GM21619 (cell line): ENCODE measurements around the gene SNED1.

ENCODE experiments used
- ATAC-seq: cut with Tn5 transposase; IDR thresholded peaks from one replicate; pipeline ENCODE4 v1.9.1; 2021; ENCODE audit not compliant: unreplicated experiment

Gene SNED1

DNA sequence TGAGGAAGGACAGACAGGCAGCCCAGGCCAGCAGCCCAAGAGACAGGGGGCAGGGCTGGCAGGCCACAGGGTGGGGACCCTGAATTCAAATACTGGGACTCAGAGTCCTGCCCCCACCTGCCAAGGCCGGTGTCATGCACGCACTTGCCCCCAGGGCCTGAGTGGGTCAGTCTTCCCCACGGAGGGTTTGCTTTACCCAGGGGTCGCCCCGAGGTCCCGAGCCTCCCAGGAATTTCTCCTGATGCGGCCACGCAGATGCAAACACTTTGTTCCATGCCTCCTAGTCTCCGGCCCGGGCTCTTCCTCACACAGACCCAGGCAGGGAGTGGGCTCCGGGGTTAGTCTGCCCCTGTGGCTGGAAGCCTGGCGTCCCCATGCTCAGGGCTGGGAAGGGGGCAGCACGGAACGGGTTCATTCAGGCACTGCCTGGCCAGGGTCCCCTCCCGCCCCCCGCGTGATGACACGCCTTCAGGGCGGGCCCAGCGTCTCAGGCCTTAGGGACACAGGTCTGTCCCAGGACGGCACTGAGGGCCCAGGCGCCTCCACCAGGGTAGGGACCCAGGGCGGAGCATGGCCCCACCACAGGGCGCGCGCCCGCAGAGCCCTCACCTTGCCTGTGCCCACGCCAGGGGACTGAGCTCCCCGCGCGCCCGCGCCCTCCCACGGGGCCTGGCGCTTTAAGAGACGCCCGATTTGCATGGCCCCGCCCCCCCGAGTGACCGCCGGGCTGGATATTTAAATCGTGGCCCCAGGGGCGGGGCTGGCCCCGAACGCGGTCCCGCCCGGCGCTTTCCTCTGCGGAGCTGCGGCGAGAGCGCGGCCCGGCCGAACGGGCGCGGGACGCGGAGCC, at the start of gene SNED1:
Gene SNED1, plus strand, starts transcription at position 763 of the 850 bp plus-strand sequence. CDS start 220 bp downstream, outside the sequence.
- no peak for ATAC-seq

DNA sequence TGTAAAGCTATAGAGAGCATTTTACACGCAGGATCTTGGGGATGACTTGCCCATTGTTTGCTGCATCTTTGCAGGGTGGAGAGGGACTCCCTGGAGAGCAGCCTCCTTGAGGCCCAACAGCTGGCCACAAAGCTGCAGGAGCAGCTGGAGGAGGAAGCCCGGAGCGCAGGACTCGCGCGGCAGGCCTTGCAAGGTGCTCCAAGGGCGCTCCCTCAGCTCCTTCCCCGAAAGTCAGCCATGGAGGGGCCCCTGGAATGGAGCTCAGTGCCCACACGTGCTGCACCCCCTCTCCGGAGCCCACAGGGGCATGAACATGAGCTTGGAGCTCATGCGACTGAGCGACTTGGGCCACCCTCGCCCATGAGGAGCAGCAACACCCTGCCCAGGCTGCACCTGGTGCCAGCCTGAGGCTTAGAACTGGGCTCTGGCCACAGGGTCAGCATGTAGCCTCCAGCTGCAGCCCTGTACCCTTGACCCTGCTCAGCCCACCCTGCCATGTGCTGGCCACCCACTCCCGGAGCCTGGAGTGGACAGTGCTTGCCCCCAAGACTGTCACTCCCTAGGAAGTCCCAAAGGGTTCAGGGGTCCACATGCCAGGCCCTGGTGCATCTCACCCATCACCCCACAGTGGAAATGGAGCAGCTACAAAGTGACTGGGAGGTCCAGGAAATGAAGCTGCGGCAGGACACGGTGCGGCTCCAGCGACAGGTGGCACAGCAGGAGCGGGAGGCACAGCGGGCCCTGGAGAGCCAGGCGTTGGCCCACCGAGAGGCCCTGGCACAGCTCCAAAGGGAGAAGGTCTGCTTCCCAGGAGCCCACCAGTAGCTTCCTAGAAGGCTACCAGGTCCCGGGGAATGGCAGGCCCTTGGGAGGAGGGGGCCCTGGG, 49.3 kb upstream of the SNED1 start:
- ATAC-seq = no peak

DNA sequence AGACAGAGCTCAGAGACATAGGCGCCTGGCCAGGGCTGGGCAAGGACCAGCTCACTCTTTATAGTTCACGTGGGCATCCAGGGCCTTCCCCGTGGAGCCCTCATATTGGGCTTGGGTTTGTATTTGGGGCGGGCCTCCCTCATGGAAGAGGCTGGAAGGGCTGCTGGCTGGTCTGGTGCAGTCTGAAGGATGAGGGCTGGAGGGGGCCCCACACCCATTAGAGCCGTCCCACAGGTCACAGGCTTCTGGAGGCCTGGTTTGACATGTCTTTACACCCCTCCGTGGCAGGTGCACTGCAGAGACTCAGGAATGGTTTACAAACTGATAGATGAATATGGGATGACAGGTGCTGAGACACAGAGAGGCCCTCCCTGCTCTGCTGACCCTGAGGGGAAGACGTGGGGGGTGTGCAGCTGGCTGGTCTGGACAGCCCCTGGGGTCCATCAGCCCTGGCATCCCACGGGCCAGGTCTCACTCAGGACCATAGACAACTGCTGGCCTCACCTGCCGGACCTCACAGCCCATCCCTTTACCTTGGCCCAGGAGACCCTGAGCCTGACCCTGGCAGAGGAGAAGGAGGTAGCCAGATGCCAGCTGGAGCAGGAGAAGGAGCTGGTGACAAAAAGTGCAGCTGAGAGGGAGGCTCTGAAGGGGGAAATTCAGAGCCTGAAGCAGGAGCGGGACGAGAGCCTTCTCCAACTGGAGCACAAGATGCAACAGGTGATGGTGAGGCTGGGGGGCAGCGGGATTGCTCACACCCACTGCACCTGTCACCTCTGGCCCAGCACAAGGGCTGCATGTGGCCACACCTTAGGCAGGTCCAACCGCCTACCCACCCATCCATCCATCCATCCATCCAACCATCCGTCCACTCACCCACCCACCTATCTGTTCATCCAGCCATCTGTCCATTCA, 48.4 kb upstream of the SNED1 start:
- ATAC-seq = no peak

DNA sequence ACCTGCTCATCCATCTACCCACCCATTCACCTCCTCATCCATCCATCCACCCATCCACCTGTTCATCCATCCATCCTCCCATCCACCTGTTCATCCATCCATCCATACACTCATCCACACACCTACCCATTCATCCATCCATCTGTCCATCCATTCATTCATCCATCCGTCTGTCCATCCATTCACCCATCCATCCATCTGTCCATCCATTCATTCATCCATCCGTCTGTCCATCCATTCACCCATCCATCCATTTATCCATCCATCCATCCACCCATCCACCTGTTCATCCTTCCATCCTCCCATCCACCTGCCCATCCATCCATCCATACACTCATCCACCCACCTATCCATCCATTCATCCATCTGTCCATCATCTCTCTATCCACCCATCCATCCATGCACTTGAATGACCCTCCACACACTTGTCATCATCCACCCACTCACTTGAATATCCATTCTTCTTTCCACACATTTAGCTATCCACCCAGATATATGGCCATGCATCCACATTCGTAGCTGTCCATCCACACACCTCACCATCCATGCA, 47.3 kb upstream of the SNED1 start:
- ATAC-seq = no peak

DNA sequence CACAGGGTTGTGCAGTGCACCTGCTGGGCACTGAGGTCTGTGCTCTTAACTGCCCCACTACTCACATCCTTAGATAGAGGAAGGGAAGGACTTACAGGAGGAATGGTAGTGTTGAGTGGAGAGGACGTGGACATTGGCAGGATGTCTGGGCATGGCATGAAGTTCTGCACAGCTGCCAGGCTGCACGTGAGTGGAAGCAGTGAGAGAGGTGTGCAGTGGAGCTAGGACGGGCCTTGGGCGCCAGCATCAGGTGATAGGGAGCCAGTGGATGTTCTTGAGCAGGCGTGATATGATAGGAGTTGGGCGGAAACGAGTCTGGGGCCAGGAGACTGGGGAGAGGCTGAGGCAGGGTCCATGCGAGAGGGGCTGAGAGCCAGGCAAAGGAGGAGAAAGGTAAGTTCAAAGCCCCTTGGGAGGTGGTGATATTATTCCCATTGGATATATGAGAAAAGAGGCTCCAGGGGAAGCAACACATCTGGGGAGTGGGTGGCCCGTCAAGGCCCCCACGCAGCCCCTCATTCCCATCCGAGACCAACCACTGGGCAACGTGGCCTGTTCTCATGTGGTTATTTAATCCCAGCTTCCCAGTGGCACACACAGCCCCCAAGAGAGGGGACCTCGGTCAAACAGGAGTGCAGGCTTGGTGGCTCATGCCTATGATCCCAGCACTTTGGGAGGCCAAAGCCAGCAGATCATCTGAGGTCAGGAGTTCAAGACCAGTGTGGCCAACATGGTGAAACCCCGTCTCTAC, 45.7 kb upstream of the SNED1 start:
- no peak for ATAC-seq

DNA sequence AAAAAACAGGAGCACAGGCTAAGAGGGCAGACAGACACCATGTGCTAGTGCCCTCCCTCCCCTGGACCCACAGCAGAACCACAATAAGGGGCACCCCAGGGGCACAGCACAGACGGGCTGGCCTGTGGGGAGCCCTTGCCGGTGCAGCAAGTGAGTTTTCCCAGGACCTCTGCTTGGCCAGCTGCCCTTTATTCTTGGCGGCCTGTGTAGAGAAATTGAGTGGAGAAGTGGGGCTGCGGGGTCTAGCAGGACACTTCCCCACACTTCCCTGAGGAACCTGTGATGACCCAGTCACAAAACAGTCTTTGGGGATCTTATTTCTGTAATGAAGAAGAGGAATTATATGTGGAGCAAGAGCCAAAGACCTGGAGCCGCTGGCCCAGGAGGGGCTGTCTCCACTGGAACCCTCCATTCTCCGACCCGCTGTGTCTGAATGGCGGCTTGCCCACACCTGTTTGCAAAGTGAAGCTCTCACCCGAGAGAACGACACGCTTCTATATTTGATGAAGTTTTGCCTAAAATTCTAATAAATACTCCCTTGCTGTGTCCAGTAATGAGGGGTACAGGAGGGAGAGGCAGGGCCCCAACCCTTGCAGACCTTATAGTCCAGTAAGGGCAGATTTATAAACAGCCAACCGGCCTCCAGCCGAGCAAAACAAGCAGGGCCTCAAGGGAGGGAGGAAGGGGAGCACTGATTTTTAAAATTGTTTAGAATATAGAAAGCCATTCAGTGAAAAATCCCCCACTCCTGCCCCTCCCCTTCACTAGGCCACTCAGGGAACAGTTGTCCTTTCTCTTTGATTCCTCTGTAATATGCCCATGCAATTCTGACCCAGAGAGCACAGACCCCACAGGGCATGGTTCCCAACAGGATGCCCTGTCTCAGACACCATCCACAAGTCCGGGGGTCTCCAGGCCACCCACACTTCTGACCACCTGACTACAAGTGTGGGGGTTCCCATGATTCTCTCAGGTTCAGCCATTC, 44.7 kb upstream of the SNED1 start:
- ATAC-seq = no peak

DNA sequence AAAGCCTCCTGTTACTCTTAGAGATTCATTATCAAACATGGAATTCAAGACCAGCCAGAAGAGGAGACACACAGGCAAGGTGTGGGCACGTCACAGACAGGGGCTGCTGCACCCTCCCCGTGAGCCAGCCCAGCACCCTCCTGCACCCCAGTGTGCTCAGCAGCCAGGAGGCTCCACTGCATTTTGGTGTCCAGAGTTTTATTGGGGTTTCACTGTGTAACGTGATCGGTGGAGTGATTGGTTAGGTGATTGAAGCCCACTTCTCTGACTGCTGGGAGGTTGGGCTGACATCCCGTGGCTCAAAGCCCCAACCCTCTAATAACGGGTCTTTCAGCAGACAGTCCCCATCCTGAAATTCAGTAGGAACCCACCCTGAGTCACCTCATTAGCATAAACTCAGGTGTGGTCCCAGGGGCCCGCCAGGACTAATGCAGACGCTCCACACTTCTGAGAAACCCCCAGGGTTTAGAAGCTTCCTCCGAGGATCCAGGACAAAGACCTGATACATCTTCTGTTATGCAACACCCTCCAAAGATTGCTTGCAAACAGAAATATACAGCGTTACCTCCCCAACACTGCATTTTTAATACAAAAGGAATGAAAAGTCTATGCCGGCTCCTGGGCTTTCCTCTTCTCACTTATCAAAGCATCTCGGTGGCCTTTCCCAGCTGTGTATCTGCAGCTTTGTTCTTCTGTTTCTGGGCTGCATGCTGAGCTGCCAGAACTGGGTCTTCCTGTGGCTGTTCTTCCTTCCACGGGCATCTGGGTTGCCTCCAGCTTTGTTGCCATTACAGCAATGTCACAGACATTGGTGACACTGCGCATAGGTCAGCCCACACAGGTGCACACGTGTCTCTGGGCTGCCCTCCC, 43.7 kb upstream of the SNED1 start:
- ATAC-seq = no peak

DNA sequence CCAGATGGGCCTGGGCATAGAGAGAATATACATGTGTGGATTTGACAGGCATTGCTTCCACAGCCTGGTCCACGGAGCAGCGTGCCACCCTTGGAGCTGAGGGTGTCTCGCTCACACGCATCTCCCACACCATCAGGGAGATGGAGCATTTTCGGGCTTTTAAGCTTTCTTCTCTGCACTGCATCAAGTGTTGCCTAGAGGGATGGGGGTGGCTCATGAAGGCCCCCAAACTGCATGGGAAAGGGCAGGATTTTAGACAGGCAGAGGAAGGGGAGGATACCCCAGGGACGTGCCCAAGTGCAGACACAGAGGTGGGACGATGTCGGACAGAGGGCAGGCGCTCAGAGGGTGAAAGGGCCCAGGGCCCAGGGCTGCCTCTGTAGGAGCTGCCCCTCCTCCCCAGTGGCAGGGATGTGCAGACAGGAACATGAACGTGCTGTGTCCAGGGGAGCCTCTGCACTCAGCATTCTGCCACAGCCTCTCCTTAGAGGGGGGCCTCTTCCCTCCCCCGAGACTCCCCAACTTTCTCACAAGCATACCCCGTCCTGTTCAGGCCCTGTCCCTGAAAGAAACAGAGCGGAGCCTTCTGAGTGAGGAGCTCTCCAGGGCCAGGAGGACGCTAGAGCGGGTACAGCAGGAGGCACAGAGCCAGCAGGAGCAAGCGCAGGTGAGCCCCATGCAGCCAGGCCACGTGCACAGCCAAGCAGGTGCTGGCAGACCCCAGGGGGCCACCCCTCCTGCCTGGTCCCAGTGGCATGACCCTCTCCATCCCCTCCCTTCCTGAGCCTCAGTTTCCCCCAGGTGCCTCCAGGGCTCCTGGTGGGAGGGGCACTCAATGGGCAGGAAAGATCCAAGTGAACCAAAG, 42.9 kb upstream of the SNED1 start:
- ATAC-seq = no peak

DNA sequence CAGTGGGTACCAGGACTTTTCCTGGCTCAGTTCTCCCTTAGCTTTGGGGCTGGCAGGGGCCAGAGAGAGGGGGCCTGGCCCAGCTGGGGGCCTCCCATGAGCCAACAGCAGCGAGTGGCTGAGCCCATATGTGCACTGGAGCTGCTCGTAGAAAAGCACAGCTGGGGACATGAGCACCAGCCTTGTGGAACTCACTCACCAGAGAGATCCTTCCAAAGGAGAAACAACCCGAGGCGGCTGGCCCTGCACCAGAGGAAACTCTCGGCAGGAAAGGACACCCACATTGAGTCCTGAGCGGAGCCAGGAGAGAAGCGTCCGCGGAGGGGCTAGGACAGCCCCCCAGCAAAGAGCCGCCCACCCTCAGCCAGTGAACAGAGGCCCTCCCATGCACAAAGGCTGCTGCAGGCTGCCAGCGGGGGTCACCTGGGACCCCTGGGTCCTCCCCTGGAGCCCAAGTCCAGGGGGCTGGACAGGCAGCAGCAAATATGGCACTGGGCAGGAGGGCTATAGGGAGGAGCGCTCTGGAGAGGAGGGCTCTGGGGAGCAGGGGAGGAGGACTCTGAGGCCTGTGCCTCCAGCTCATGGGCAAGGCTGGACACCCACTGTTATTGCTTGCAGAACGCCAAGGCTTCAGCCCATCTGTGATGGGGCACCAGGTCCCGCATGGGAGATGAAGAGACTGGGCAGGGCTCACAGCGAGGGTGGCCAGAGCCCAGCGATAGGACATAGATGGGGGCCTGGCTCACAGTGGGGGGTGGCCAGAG, 42.1 kb upstream of the SNED1 start:
- ATAC-seq = no peak

DNA sequence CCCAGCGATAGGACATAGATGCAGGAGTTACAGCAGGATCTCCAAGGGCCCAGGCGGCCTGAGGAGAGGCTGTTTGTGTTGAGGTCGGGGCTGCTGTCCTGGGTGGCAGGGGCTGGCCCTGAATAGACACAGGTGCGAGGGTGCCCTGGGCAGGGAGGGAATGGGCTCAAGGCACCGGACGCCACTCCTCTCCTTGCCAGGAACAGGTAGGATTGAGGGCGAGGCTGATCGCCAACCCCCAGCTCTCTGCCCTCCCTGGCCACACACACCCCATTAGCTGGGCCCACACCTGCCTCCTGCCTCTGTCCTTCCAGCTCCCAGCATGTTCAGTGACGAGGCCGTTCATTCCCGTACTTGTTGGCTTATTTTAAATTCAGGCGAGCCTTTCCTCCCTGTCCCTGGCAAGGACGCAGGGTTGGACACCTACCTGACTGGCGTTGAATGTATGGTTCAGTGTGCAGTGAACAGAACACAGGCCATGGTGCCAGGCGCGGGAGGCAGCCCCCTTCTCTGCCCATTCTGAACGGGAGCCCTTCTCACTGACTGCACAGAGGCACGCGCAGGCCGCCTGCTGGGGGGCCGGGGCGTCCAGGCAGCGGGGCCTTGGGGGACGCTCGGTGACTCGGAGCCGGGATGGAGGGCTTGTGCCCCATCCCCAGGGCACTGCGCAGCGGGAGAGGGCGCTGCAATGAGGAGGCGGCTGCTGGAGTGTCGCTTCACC, 41.3 kb upstream of the SNED1 start:
- ATAC-seq = no peak

DNA sequence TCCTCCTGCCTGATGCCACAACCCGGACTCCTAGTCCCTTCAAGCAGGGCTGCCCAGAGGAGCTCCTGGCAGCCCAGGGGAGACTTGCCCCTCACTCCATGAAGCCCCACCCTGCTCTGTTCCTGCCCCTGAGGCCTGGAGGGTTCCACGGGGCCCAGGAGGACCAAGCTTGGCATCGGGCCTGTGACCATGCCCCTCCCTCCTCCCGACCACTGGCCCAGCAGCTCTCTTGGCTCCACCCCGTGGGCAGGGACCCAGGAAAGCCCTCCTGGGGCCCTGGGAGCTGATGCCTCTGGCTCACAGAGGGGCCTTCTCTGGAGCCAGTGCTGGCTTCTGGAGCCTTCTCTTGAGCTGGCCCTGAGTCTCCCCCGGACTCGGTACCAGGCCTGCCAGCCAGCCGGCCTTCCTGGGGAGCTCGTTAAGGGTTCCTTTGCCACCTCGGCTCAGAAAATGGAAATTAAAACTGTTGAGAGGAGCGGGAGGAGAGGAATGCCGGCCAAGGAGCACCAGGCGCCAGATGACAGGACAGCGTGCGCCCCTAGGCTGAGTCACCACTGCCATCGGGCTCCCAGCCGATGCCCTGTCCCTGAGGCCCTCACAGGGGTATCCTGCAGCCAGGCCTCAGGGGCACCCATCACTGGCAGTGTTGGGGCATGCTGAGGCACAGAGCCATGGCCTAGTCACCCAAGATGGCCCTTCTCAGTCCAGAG, 40.6 kb upstream of the SNED1 start:
- ATAC-seq = no peak

DNA sequence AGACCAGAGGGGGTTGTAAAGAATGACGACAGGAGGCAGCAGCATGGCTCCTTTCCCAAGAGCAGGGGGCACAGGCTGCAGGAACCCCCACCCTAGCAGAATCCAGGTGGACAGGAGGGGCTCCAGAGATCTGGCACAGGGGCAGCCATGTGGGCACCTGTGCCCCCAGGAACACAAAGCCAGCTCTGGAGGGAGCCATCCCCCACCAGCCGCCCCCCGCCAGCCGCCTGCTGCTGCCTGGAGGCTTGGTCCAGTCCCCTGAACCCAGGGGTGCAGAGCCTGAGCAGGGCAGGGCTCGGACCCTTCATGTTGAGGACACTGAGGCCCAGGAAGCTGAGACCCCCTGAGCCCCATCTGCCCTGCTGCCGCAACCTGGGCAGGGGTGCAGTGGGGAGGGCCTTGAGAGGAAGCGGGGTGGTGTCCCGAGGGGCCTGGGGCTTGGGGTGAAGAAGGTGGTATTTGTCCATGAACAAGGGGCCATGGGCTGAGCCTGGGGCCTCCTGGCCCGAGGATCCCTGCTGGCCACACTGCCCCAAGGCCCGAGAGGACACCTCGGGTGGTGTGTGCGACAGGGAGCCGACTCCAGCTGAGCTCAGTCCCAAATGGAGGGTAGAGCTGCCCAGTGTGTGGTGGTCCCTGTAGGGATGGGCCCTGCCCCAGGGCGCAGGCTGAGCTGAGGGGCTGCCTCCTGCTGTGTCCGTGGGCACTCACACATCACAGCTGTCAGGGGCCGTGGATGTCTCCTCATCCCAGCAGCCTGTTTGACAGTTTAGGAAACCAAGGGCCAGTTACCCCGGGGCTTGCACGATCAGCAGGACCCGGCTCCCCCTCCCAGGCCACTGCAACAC, 39.8 kb upstream of the SNED1 start:
- ATAC-seq = no peak

DNA sequence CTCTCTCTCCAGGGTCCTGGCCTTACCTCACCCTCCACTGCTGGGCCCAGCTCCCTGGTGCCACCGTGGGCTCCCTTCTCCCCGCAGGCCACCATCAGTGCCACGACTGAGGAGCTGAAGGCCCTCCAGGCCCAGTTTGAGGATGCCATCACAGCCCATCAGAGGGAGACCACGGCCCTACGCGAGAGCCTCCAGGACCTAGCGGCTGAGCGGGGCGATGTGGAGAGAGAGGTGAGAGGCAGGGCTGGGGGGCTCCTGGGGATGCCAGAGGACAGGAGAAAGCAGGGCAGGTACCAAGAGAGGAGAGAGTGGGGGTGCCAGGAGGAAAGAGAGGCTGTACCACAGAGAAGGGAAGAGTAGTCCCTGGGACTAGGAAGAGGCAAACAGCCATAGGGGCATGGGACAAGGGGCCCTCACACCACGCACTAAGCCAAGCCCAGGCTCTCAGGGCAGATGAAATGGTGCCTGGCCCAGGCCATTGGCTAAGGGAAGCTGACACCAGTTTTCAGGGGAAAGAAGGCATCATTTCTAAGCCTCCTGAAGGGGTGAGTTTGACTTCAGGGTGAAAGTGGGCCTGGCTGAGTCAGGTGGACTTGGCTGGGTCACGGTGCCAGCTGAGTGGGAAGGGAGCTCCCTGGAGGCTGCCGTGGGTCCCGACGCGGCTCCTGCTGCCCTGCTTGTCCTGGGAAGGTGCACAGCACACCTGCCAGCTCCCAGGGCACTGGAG, 39.0 kb upstream of the SNED1 start:
- no peak for ATAC-seq
